Stimulated activated CD8-positive, alpha-beta memory T cell treated with anti-CD3 and anti-CD28 coated beads, Interleukin-12 subunit alpha, Interleukin-12 subunit beta, amount 100 ng/mL, for 1 hour (primary cell): ENCODE results near the gene CPLX3.

Experiments
- DNase-seq: peaks from one replicate; pipeline ENCODE4 v3.0.0-alpha.2; 2020; ENCODE audit warnings: low read depth

The CPLX3 gene

DNA sequence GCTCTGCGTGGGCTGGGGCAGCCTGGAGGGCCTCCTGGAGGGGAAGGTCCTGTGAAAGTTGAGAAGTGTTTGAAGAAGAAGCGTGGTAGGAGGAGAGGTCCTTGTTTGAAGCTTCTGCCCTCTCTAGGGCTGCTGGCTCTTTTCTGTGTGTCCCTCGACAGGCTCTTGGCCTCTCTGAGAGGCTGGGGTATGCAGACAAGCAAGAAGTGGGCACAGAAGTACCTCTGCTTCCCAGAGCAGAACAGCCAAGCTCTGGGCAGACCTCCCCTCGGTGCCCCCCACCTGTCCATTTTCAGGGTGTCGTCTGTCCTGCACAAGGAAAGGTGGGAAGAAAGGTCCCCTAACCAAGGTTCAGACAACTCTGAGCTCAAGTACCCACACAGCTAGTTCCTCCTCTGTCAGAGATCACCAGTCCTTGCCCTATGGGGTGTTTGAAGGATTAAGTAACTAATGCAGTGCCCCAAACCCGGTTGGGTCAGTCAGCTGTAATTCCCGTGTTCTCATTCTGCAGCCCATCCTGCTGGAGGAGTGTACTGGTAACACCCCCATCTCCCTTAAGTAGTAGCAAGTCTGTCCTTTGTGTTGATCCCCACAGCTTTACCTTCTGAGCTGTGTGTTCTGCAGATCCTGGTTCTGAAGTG, 38.3 kb upstream of the CPLX3 start:
- DNase-seq: no peak

DNA sequence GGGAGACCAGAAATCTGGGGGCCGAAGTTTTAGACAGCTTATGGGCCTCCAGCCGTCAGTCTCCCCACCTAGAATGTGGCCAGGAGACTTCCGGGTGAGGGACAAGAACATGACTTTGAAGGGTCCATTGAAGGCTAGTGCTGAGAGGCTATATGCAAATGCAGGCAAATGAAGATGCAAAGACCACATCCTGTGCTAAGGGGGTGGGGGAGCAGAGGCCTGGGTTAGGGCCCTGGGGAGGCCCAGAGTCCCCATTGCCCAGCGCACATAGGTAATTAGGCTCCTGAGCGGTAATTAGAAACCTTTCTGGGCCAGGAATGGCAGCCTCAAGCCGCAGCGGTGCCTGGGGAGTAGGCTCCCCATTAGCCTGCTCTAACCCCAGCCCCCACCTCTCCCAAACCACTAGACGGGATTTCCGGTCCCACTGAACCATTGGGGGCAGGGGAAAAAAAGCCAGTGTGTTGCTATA, 37.7 kb upstream of the CPLX3 start:
- DNase-seq: no peak

GRCh38 chr15:74789171-74789631, 37.2 kb upstream of the CPLX3 start:
- DNase-seq: no peak

DNA sequence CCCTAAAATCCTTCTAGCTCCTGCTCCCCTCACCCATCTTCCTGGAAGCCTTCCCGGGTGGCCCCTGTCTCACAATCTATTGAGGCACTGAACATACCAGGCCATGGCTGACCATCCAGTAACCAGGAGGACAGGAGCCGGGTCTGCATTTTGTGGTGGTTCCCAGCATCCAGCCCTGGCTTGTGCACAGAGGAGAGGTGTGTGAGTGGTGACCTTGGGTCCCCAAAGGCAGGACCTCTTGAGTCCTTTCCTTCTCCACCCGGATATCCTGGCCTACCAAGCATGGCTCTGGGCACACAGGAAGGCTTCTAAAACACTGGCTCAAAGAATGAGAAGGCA, 36.7 kb upstream of the CPLX3 start:
- no peak for DNase-seq

GRCh38 chr15:74790080-74790916, 36.1 kb upstream of the CPLX3 start:
- no peak for DNase-seq

- DNase-seq: no peak
Measured at GRCh38 chr15:74791007-74791406, 35.4 kb upstream of the CPLX3 start.

GRCh38 chr15:74791667-74792066, 34.8 kb upstream of the CPLX3 start:
- no peak for DNase-seq

- DNase-seq: no peak
Measured at GRCh38 chr15:74792227-74793016, 34.0 kb upstream of the CPLX3 start.

- peak; percentile 66 for DNase-seq
Measured at GRCh38 chr15:74793135-74794028, 33.0 kb upstream of the CPLX3 start.

DNA sequence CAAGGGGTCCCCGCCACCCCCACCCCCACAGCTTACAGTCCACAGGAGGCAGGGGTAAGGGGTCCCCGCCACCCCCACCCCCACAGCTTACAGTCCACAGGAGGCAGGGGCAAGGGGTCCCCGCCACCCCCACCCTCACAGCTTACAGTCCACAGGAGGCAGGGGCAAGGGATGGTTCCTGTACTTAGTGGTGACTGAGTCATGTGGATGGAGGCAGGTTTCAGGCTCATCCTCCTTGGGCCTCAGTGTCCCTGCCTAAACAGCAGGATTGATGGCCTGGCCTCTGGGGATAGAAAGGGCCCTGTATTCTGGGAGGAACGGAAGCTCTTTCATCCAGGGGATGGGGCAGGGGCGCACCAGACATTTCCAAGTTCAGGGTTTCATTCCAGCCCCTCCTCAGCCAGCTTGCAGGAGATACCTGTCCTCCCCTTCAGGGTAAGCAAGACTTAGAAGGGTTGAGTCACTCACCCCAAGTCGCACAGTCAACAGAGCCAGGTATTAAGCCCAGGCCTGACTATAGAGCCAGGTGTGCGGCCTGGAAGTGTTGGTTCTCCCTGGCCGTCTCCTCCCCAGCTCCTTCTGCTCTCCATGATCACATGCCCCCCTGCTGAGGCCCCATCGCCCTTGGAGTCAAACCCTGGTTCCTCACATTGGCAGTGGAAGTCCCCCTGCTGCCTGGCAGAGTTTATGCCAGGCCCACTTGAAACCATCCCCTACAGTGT, 32.0 kb upstream of the CPLX3 start:
- no peak for DNase-seq

DNA sequence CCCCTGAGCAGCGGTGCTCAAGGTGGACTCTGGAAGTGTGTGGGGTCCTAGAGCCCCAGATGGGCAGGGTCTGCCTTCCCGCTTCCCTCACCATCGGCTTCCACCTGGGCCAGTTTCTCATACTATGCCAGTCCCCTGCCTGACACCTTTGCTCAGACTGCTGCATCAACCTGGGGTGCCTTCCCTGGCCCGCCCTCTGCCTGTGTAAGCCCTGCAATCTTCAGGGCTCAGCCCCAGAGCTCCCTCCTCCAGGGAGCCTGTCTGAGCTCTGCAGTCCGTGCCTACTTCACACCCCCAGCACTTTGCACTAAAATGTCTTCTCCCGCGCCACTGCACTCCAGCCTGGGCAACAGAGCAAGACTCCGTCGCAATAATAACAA, 31.5 kb upstream of the CPLX3 start:
- DNase-seq: no peak

- no peak for DNase-seq
Measured at GRCh38 chr15:74795966-74796625, 30.3 kb upstream of the CPLX3 start.

GRCh38 chr15:74798388-74799254, 27.8 kb upstream of the CPLX3 start:
- no peak for DNase-seq

GRCh38 chr15:74799255-74799855, 27.1 kb upstream of the CPLX3 start:
- DNase-seq: no peak

DNA sequence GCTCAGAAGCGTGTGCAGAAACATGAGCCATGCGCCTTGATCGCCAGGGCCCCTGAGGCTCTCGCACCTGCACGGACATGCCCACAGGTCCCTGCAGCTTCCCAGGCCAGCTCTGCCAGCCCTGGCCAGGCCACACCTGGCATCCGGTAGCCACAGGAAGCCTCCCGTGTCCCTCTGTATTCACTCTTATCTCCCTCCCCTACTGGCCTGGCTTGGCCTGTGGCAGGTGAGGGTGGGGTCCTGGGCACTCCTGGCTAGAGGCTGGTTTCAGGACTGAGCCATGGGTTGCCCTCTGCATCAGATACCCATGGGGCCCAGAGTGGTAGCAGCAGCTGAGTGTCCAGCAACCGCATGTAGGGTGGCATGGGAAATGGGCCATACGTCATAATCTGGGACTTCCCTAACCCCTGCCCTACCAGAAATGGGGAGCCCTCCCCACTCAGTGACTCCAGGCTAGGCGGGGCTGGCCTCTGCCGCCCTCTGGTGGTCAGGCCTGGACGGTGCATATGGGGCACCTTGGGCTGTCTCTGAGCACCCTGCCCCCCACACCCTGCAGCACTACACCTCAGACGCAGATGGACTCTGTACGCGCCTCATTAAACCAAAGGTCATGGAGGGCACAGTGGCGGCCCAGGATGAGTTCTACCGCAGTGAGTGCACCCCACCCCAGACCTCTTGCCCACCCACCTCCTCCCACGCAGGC, 26.4 kb upstream of the CPLX3 start:
- peak; percentile 75 for DNase-seq

GRCh38 chr15:74800559-74801094, 25.8 kb upstream of the CPLX3 start:
- no peak for DNase-seq

- DNase-seq: no peak
Measured at GRCh38 chr15:74801311-74801997, 25.0 kb upstream of the CPLX3 start.

GRCh38 chr15:74802290-74802689, 24.1 kb upstream of the CPLX3 start:
- no peak for DNase-seq
